CD4-positive, alpha-beta T cell (primary cell): ENCODE data around the gene FAM156A. TPM values are rescaled to one million over a fixed set of nuclear protein-coding genes. Genes with fewer than 3 reads are reported as not detected.
"Not testable (repeated sequence)": the region's sequence is repeated elsewhere in the genome, so short reads cannot be mapped to it uniquely, and the experiment has no call there.

ENCODE experiments used
- ATAC-seq: fragments of 200-7000 bp; cut with Tn5 transposase; one replicate; pipeline ENCODE4 v1.10.0; 2022; ENCODE audit warnings: mild to moderate bottlenecking; ENCODE audit not compliant: poor library complexity
- CTCF ChIA-PET: fragments of 350-600 bp; sonication (Branson Sonifier 250); formaldehyde crosslinking; loops from one replicate; lab custom pipeline; 2021; ENCODE audit warnings: antibody characterized with exemption, inconsistent platforms; lab: Charles Lee
- POLR2A ChIA-PET: fragments of 350-600 bp; sonication (Branson Sonifier 250); formaldehyde crosslinking; loops from one replicate; lab custom pipeline; 2021; ENCODE audit warnings: antibody characterized with exemption, inconsistent platforms; lab: Charles Lee
- DNase-seq, 14 experiments: peaks; one replicate each; pipeline ENCODE4 v3.0.0-alpha.2; 2013 to 2020; ENCODE audit warnings: mixed read lengths in 2 of 14
- H3K27ac ChIP-seq, 2 donors: one replicate each; pipeline versions ENCODE4 v1.5.1 to v1.7.0; 2013; ENCODE audit warnings: low read length in 2 of 2, low read depth in 1 of 2, mild to moderate bottlenecking in 1 of 2
- H3K27me3 ChIP-seq, 2 experiments: 1 replicate in 1 of 2; 2 replicates in 1 of 2; pipeline versions ENCODE4 v1.6.1 to v1.7.0; 2013; ENCODE audit warnings: low read length in 2 of 2, control low read depth in 1 of 2, mild to moderate bottlenecking in 1 of 2, moderate library complexity in 1 of 2; ENCODE audit not compliant: insufficient read depth in 2 of 2, control insufficient read depth in 1 of 2
- H3K36me3 ChIP-seq: one replicate; pipeline ENCODE4 v1.6.1; 2013; ENCODE audit warnings: low read length, control low read depth; ENCODE audit not compliant: insufficient read depth
- H3K4me1 ChIP-seq: one replicate; pipeline ENCODE4 v1.6.1; 2013; ENCODE audit warnings: low read length, control low read depth; ENCODE audit not compliant: insufficient read depth
- H3K4me3 ChIP-seq: one replicate; pipeline ENCODE4 v1.5.1; 2013; ENCODE audit warnings: mild to moderate bottlenecking, low read length, moderate library complexity
- H3K9me3 ChIP-seq, 2 experiments: 1 replicate in 1 of 2; 2 replicates in 1 of 2; pipeline versions ENCODE4 v1.6.1 to v1.7.0; 2013; ENCODE audit warnings: low read length in 2 of 2, mild to moderate bottlenecking in 2 of 2, control low read depth in 1 of 2, moderate library complexity in 1 of 2; ENCODE audit not compliant: control insufficient read depth in 1 of 2, insufficient read depth in 1 of 2
- H3K27ac Mint-ChIP-seq: one replicate; pipeline ENCODE4 v1.8.0; 2020; ENCODE audit warnings: mixed read lengths
- H3K27me3 Mint-ChIP-seq: one replicate; pipeline ENCODE4 v1.8.0; 2021; ENCODE audit warnings: mixed read lengths
- H3K36me3 Mint-ChIP-seq: one replicate; pipeline ENCODE4 v1.8.0; 2021; ENCODE audit warnings: low read depth, mixed read lengths
- H3K4me1 Mint-ChIP-seq: one replicate; pipeline ENCODE4 v1.8.0; 2021; ENCODE audit warnings: low read depth, mixed read lengths
- H3K4me3 Mint-ChIP-seq: one replicate; pipeline ENCODE4 v1.8.0; 2020; ENCODE audit warnings: mild to moderate bottlenecking, mixed read lengths
- H3K9me3 Mint-ChIP-seq: one replicate; pipeline ENCODE4 v1.8.0; 2020; ENCODE audit warnings: mixed read lengths
- intact Hi-C, 2 experiments: fragments of 100-400 bp; cut with DNase I in 1 of 2; cut with micrococcal nuclease in 1 of 2; formaldehyde crosslinking; loops; one replicate each; pipeline versions ENCODE4 v1.15.1 to v1.9.0; 2023 to 2025; cut with DNase I, micrococcal nuclease
- total RNA-seq, 174 experiments: library from RNA in 2 of 174; stranded (reverse) in 2 of 174; gene quantifications; one replicate each; pipeline ENCODE4 v1.2.3 and lab custom pipeline; 2021 to 2026

The FAM156A gene
- total RNA-seq, 2 experiments from 2014 or later, result 16.0 TPM

GRCh38 chrX:52949884-52950283 lies 8.4 kb downstream of the FAM156A start:
- H3K27ac Mint-ChIP-seq, POLR2A ChIA-PET, H3K4me1 Mint-ChIP-seq, H3K4me3 Mint-ChIP-seq, H3K9me3 ChIP-seq, H3K27me3 ChIP-seq, H3K27me3 Mint-ChIP-seq, CTCF ChIA-PET, DNase-seq, H3K27ac ChIP-seq, H3K36me3 Mint-ChIP-seq, H3K36me3 ChIP-seq, H3K4me1 ChIP-seq, intact Hi-C loops, H3K4me3 ChIP-seq, H3K9me3 Mint-ChIP-seq, ATAC-seq: not testable (repeated sequence)

- H3K4me3 ChIP-seq, DNase-seq, H3K4me1 Mint-ChIP-seq, H3K27me3 Mint-ChIP-seq, intact Hi-C loops, H3K27me3 ChIP-seq, H3K36me3 Mint-ChIP-seq, CTCF ChIA-PET, H3K4me1 ChIP-seq, H3K4me3 Mint-ChIP-seq, H3K36me3 ChIP-seq, H3K9me3 Mint-ChIP-seq, H3K27ac Mint-ChIP-seq, ATAC-seq, POLR2A ChIA-PET, H3K9me3 ChIP-seq, H3K27ac ChIP-seq: not testable (repeated sequence)
Observed at GRCh38 chrX:52949325-52949724, 9.0 kb downstream of the FAM156A start.

- H3K27me3 ChIP-seq, H3K27ac Mint-ChIP-seq, H3K36me3 Mint-ChIP-seq, DNase-seq, H3K9me3 Mint-ChIP-seq, ATAC-seq, H3K4me3 ChIP-seq, H3K4me1 Mint-ChIP-seq, CTCF ChIA-PET, intact Hi-C loops, H3K4me1 ChIP-seq, POLR2A ChIA-PET, H3K9me3 ChIP-seq, H3K27ac ChIP-seq, H3K4me3 Mint-ChIP-seq, H3K36me3 ChIP-seq, H3K27me3 Mint-ChIP-seq: not testable (repeated sequence)
Observed at GRCh38 chrX:52948265-52948664, 10.1 kb downstream of the FAM156A start.

- ATAC-seq, CTCF ChIA-PET, H3K27me3 ChIP-seq, H3K36me3 Mint-ChIP-seq, H3K27ac ChIP-seq, POLR2A ChIA-PET, H3K4me3 Mint-ChIP-seq, H3K27ac Mint-ChIP-seq, H3K4me1 Mint-ChIP-seq, H3K27me3 Mint-ChIP-seq, H3K9me3 Mint-ChIP-seq, H3K36me3 ChIP-seq, H3K4me1 ChIP-seq, intact Hi-C loops, H3K4me3 ChIP-seq, DNase-seq, H3K9me3 ChIP-seq: not testable (repeated sequence)
Observed at GRCh38 chrX:52947501-52947900, 10.8 kb downstream of the FAM156A start.

GRCh38 chrX:52945838-52946494 lies 12.4 kb downstream of the FAM156A start:
- POLR2A ChIA-PET, H3K4me1 Mint-ChIP-seq, CTCF ChIA-PET, H3K9me3 ChIP-seq, H3K27me3 ChIP-seq, H3K27ac Mint-ChIP-seq, H3K4me3 ChIP-seq, DNase-seq, H3K36me3 ChIP-seq, H3K27me3 Mint-ChIP-seq, H3K27ac ChIP-seq, H3K9me3 Mint-ChIP-seq, H3K36me3 Mint-ChIP-seq, H3K4me1 ChIP-seq, intact Hi-C loops, H3K4me3 Mint-ChIP-seq, ATAC-seq: not testable (repeated sequence)

- H3K27me3 Mint-ChIP-seq, H3K4me1 Mint-ChIP-seq, H3K4me3 Mint-ChIP-seq, intact Hi-C loops, H3K36me3 Mint-ChIP-seq, CTCF ChIA-PET, H3K36me3 ChIP-seq, H3K27ac Mint-ChIP-seq, H3K4me1 ChIP-seq, ATAC-seq, H3K9me3 Mint-ChIP-seq, H3K9me3 ChIP-seq, H3K27me3 ChIP-seq, H3K27ac ChIP-seq, DNase-seq, H3K4me3 ChIP-seq, POLR2A ChIA-PET: not testable (repeated sequence)
Observed at GRCh38 chrX:52941728-52942127, 16.6 kb downstream of the FAM156A start.

GRCh38 chrX:52940704-52941103 lies 17.6 kb downstream of the FAM156A start:
- H3K36me3 Mint-ChIP-seq, H3K27me3 Mint-ChIP-seq, H3K4me3 ChIP-seq, H3K27me3 ChIP-seq, H3K36me3 ChIP-seq, H3K4me3 Mint-ChIP-seq, H3K9me3 ChIP-seq, H3K27ac ChIP-seq, H3K4me1 ChIP-seq, POLR2A ChIA-PET, H3K4me1 Mint-ChIP-seq, CTCF ChIA-PET, intact Hi-C loops, DNase-seq, H3K27ac Mint-ChIP-seq, H3K9me3 Mint-ChIP-seq, ATAC-seq: not testable (repeated sequence)
